ENCODE measurements around the gene DMBT1.

Gene DMBT1

GRCh38 chr10:122647383-122647968, 86.9 kb downstream of the DMBT1 start:
- no peak for DNase-seq (ENCODE audit: low spot score)

- peak; percentile 78 for DNase-seq (ENCODE audit: low spot score)
These were observed 88.3 kb downstream of the DMBT1 start for GRCh38 chr10:122648599-122649428.

GRCh38 chr10:122649903-122650302, 89.3 kb downstream of the DMBT1 start:
- DNase-seq (ENCODE audit: low spot score) = no peak

GRCh38 chr10:122650331-122650730, 89.8 kb downstream of the DMBT1 start:
- DNase-seq (ENCODE audit: low spot score) = no peak

GRCh38 chr10:122655524-122656307, 95.2 kb downstream of the DMBT1 start:
- DNase-seq (ENCODE audit: low spot score) = no peak

- DNase-seq (ENCODE audit: low spot score) = no peak
These were observed 95.8 kb downstream of the DMBT1 start for GRCh38 chr10:122656308-122656705.

- no peak for DNase-seq (ENCODE audit: low spot score)
These were observed 96.2 kb downstream of the DMBT1 start for GRCh38 chr10:122656741-122657140.

GRCh38 chr10:122657255-122657654, 96.7 kb downstream of the DMBT1 start:
- DNase-seq (ENCODE audit: low spot score) = no peak

GRCh38 chr10:122657729-122658128, 97.2 kb downstream of the DMBT1 start:
- DNase-seq (ENCODE audit: low spot score) = no peak

- DNase-seq (ENCODE audit: low spot score) = no peak
These were observed 97.9 kb downstream of the DMBT1 start for GRCh38 chr10:122658356-122659049.

- no peak for DNase-seq (ENCODE audit: low spot score)
These were observed 98.6 kb downstream of the DMBT1 start for GRCh38 chr10:122659126-122659525.

GRCh38 chr10:122659651-122660050, 99.1 kb downstream of the DMBT1 start:
- DNase-seq (ENCODE audit: low spot score) = no peak

GRCh38 chr10:122660696-122661095, 100.1 kb downstream of the DMBT1 start:
- no peak for DNase-seq (ENCODE audit: low spot score)

- DNase-seq (ENCODE audit: low spot score) = no peak
These were observed 101.7 kb downstream of the DMBT1 start for GRCh38 chr10:122662231-122662630.

GRCh38 chr10:122663516-122664130, 103.1 kb downstream of the DMBT1 start:
- no peak for DNase-seq (ENCODE audit: low spot score)

- DNase-seq (ENCODE audit: low spot score) = no peak
These were observed 103.9 kb downstream of the DMBT1 start for GRCh38 chr10:122664501-122664900.

- no peak for DNase-seq (ENCODE audit: low spot score)
These were observed 104.8 kb downstream of the DMBT1 start for GRCh38 chr10:122665329-122665860.

- no peak for DNase-seq (ENCODE audit: low spot score)
These were observed 105.4 kb downstream of the DMBT1 start for GRCh38 chr10:122665946-122666345.

GRCh38 chr10:122669045-122669444, 108.5 kb downstream of the DMBT1 start:
- DNase-seq (ENCODE audit: low spot score) = no peak

GRCh38 chr10:122669842-122670241, 109.3 kb downstream of the DMBT1 start:
- DNase-seq (ENCODE audit: low spot score) = no peak

- DNase-seq (ENCODE audit: low spot score) = no peak
These were observed 110.8 kb downstream of the DMBT1 start for GRCh38 chr10:122671355-122671754.

GRCh38 chr10:122672655-122673054, 112.1 kb downstream of the DMBT1 start:
- no peak for DNase-seq (ENCODE audit: low spot score)

All from Ammon's horn (tissue), 1 donor.